Stomach (tissue), 4 donors: ENCODE measurements around the gene TNNT1.

ENCODE experiments used
- CTCF ChIP-seq, 7 experiments: fragments of 450-650 bp in 4 of 7; fragments of 200-600 bp in 3 of 7; sonication (generic) in 3 of 7; IDR thresholded peaks; one replicate each; pipeline ENCODE4 v1.5.1; 2016 to 2019; ENCODE audit warnings: antibody characterized with exemption in 7 of 7, control low read depth in 2 of 7, mild to moderate bottlenecking in 1 of 7
- EP300 ChIP-seq: sonication (generic); formaldehyde crosslinking; IDR thresholded peaks from one replicate; pipeline ENCODE4 v1.6.1; 2017; ENCODE audit warnings: antibody characterized with exemption
- POLR2A ChIP-seq, 4 donors: fragments of 450-650 bp; IDR thresholded peaks; one replicate each; pipeline ENCODE4 v1.6.1; 2016; ENCODE audit warnings: antibody characterized with exemption in 4 of 4, control low read depth in 2 of 4, mild to moderate bottlenecking in 1 of 4, moderate library complexity in 1 of 4
- POLR2AphosphoS5 ChIP-seq, 3 donors: sonication (generic); formaldehyde crosslinking; IDR thresholded peaks; one replicate each; pipeline ENCODE4 v1.6.1; 2016; ENCODE audit warnings: antibody characterized with exemption in 3 of 3

- TF ChIP-seq CTCF (IDR thresholded peaks at IDR 0.05) (no peak), EP300 (no peak), POLR2A (IDR thresholded peaks at IDR 0.05) (no peak), POLR2AphosphoS5 (IDR thresholded peaks at IDR 0.05) (peak; percentile 21 to 67 (median 32))
These were observed 62.1 kb downstream of the TNNT1 start for GRCh38 chr19:55086730-55087541.
